Measurements from ENCODE around the gene ATP7A.
"Not testable (repeated sequence)": the region's sequence is repeated elsewhere in the genome, so short reads cannot be mapped to it uniquely, and the experiment has no call there.

The ATP7A gene

GRCh38 chrX:77910108-77910840 lies at the start of gene ATP7A:
Gene ATP7A, plus strand, starts transcription at chrX:77910693. Its CDS starts 60,949 bp downstream, at chrX:77971642.
- peak; percentile 74 for DNase-seq

- no peak for DNase-seq
Measured at GRCh38 chrX:77875372-77875771, 35.1 kb upstream of the ATP7A start.

- DNase-seq, result not testable (repeated sequence)
Measured at GRCh38 chrX:77881418-77881817, 29.1 kb upstream of the ATP7A start.

GRCh38 chrX:77892887-77893286 lies 17.6 kb upstream of the ATP7A start:
- no peak for DNase-seq

GRCh38 chrX:77893713-77894112 lies 16.8 kb upstream of the ATP7A start:
- no peak for DNase-seq

GRCh38 chrX:77894921-77895886 lies 15.3 kb upstream of the ATP7A start, which contains the start of gene MAGT1:
Gene MAGT1, minus strand, starts transcription at chrX:77895435. Its CDS starts 25 bp downstream, at chrX:77895410.
- DNase-seq, result peak; percentile 88

- peak; percentile 92 for DNase-seq
Measured at GRCh38 chrX:77899081-77899828, 11.2 kb upstream of the ATP7A start, which contains the start of gene COX7B. Gene COX7B, plus strand, starts transcription at chrX:77899468. Its CDS starts 86 bp downstream, at chrX:77899554.

- no peak for DNase-seq
Measured at GRCh38 chrX:77900688-77901087, 9.8 kb upstream of the ATP7A start.

GRCh38 chrX:77901506-77901905 lies 9.0 kb upstream of the ATP7A start:
- DNase-seq, result no peak

GRCh38 chrX:77917294-77917933 lies 6.9 kb downstream of the ATP7A start:
- DNase-seq, result no peak

- no peak for DNase-seq
Measured at GRCh38 chrX:77918568-77918967, 8.1 kb downstream of the ATP7A start.

- not testable (repeated sequence) for DNase-seq
Measured at GRCh38 chrX:77919370-77919769, 8.9 kb downstream of the ATP7A start.

GRCh38 chrX:77922787-77923186 lies 12.3 kb downstream of the ATP7A start:
- no peak for DNase-seq

- no peak for DNase-seq
Measured at GRCh38 chrX:77924320-77924859, 13.9 kb downstream of the ATP7A start.

- no peak for DNase-seq
Measured at GRCh38 chrX:77925764-77926163, 15.3 kb downstream of the ATP7A start.

- DNase-seq, result no peak
Measured at GRCh38 chrX:77930581-77930980, 20.1 kb downstream of the ATP7A start.

GRCh38 chrX:77935886-77936285 lies 25.4 kb downstream of the ATP7A start:
- DNase-seq, result no peak

GRCh38 chrX:77936299-77936698 lies 25.8 kb downstream of the ATP7A start:
- no peak for DNase-seq

GRCh38 chrX:77937291-77937690 lies 26.8 kb downstream of the ATP7A start:
- DNase-seq, result no peak

- DNase-seq, result no peak
Measured at GRCh38 chrX:77938083-77938680, 27.7 kb downstream of the ATP7A start.

- DNase-seq, result not testable (repeated sequence)
Measured at GRCh38 chrX:77945031-77945430, 34.5 kb downstream of the ATP7A start.
